Tibial nerve (tissue), 4 donors: Measurements from ENCODE around the gene MAMSTR. TPM values are rescaled to one million over a fixed set of nuclear protein-coding genes. Genes with fewer than 3 reads are reported as not detected.
"Not testable (repeated sequence)": the region's sequence is repeated elsewhere in the genome, so short reads cannot be mapped to it uniquely, and the experiment has no call there.

Source experiments
- DNase-seq, 2 donors: peaks; one replicate each; pipeline ENCODE4 v3.0.0-alpha.2; 2019; ENCODE audit warnings: low spot score in 2 of 2
- H3K27ac ChIP-seq, 4 donors: fragments of 200-600 bp; sonication (generic) in 3 of 4; one replicate each; pipeline ENCODE4 v1.5.1; 2017 to 2019; ENCODE audit warnings: mild to moderate bottlenecking in 1 of 4
- H3K27me3 ChIP-seq, 2 donors: fragments of 200-600 bp; sonication (generic) in 1 of 2; one replicate each; pipeline versions ENCODE4 v1.5.1 to v1.6.0; 2017 to 2019
- H3K36me3 ChIP-seq, 3 donors: fragments of 200-600 bp; sonication (generic); one replicate each; pipeline ENCODE4 v1.5.1; 2018 to 2019
- H3K4me1 ChIP-seq, 4 donors: fragments of 200-600 bp; sonication (generic) in 3 of 4; one replicate each; pipeline ENCODE4 v1.5.1; 2017 to 2019
- H3K4me3 ChIP-seq, 4 donors: fragments of 200-600 bp; sonication (generic) in 3 of 4; one replicate each; pipeline ENCODE4 v1.5.1; 2017 to 2019; ENCODE audit warnings: mild to moderate bottlenecking in 1 of 4, moderate library complexity in 1 of 4
- H3K9me3 ChIP-seq, 4 donors: fragments of 200-600 bp; sonication (generic) in 3 of 4; one replicate each; pipeline ENCODE4 v1.5.1; 2017 to 2019
- CTCF ChIP-seq, 5 experiments: fragments of 200-600 bp in 3 of 5; fragments of 450-650 bp in 2 of 5; sonication (generic) in 3 of 5; IDR thresholded peaks; one replicate each; pipeline ENCODE4 v1.5.1; 2016 to 2019; ENCODE audit warnings: antibody characterized with exemption in 5 of 5, mild to moderate bottlenecking in 3 of 5, moderate library complexity in 2 of 5
- EP300 ChIP-seq, 2 donors: sonication (generic); formaldehyde crosslinking; IDR thresholded peaks; one replicate each; pipeline ENCODE4 v1.6.1; 2017; ENCODE audit warnings: antibody characterized with exemption in 2 of 2, mild to moderate bottlenecking in 1 of 2
- POLR2A ChIP-seq, 2 donors: fragments of 450-650 bp; IDR thresholded peaks; one replicate each; pipeline ENCODE4 v1.6.1; 2017; ENCODE audit warnings: antibody characterized with exemption in 2 of 2, mild to moderate bottlenecking in 2 of 2, moderate library complexity in 2 of 2
- WGBS, 2 donors: methylation state at CpG; one replicate each; pipeline ENCODE4 v1.1.5; 2018; 5-methylcytosine and 5-hydroxymethylcytosine counted together
- total RNA-seq, 4 donors: library from RNA; depleted of rRNA; stranded (reverse); fragments of >200 nt; gene quantifications; one replicate each; pipeline ENCODE4 v1.1.0, GENCODE V29; 2016

Gene MAMSTR
- total RNA-seq, 4 donors from 2014 or later, result 2.7 to 7.2 (median 5.9) TPM

- TF ChIP-seq CTCF (IDR thresholded peaks at IDR 0.05), result no peak
- TF ChIP-seq EP300 (IDR thresholded peaks at IDR 0.05), result no peak
- no peak for TF ChIP-seq POLR2A (IDR thresholded peaks at IDR 0.05)
- 7 to 14% methylated on average over 31 to 33 of the region's 34 CpGs for WGBS, 2 donors
- Histone ChIP-seq H3K9me3 (no peaks in the 10 kb centered on the region), H3K27me3 (peaks cover 0 to 21% of the 10 kb centered on the region in 2 donors), H3K4me3 (peak overlapping the region in 3 of 4 donors; percentile 4 to 20 (median 17)), H3K27ac (peak overlapping the region in 1 of 4 donors; percentile 68), H3K36me3 (peaks cover 0 to 20% (median 0%) of the 10 kb centered on the region in 3 donors), H3K4me1 (peaks cover 0 to 12% (median 2%) of the 10 kb centered on the region in 4 donors)
- DNase-seq, result no peak
Observed at GRCh38 chr19:48696353-48697010, 23.0 kb downstream of the MAMSTR start.

GRCh38 chr19:48695743-48696352 lies 23.7 kb downstream of the MAMSTR start, which contains the start of gene FUT2:
Gene FUT2, plus strand, starts transcription at chr19:48695971. Its CDS starts 6,986 bp downstream, at chr19:48702957.
- peaks cover 0 to 12% (median 2%) of the 10 kb centered on the region in 4 donors for H3K4me1 ChIP-seq
- peak within 1 kb of the TSS in 1 of 4 donors; percentile 68 for H3K27ac ChIP-seq
- no peak for DNase-seq
- TF ChIP-seq EP300 (IDR thresholded peaks at IDR 0.05) (no peak), POLR2A (IDR thresholded peaks at IDR 0.05) (no peak), CTCF (IDR thresholded peaks at IDR 0.05) (no peak)
- peaks cover 0 to 21% of the 10 kb centered on the region in 2 donors for H3K27me3 ChIP-seq
- H3K4me3 ChIP-seq, result peak within 1 kb of the TSS in 3 of 4 donors; percentile 4 to 20 (median 17)
- WGBS, 2 donors, result 42 to 45% methylated on average over 13 to 16 of the region's 16 CpGs
- peaks cover 0 to 14% (median 0%) of the 10 kb centered on the region in 3 donors for H3K36me3 ChIP-seq
- no peaks in the 10 kb centered on the region for H3K9me3 ChIP-seq

GRCh38 chr19:48693629-48694028 lies 25.9 kb downstream of the MAMSTR start:
- H3K9me3 ChIP-seq, H3K27ac ChIP-seq, H3K4me3 ChIP-seq, DNase-seq: not testable (repeated sequence)
- Histone ChIP-seq H3K27me3 (peaks cover 0 to 21% of the 10 kb centered on the region in 2 donors), H3K4me1 (peaks cover 0 to 12% (median 2%) of the 10 kb centered on the region in 4 donors), H3K36me3 (peaks cover 0 to 13% (median 0%) of the 10 kb centered on the region in 3 donors)
- 77 to 89% methylated on average over 9 of the region's 9 CpGs for WGBS, 2 donors

- Histone ChIP-seq H3K4me3 (no peak overlapping the region), H3K27me3 (no peaks in the 10 kb centered on the region), H3K9me3 (no peaks in the 10 kb centered on the region), H3K27ac (no peak overlapping the region), H3K4me1 (peaks cover 0 to under 1% (median 0%) of the 10 kb centered on the region in 4 donors), H3K36me3 (peaks cover 0 to 13% (median 0%) of the 10 kb centered on the region in 3 donors)
- 68 to 71% methylated on average over 7 of the region's 7 CpGs for WGBS, 2 donors
- DNase-seq, result no peak
- no peak for TF ChIP-seq EP300 (IDR thresholded peaks at IDR 0.05)
- no peak for TF ChIP-seq CTCF (IDR thresholded peaks at IDR 0.05)
- TF ChIP-seq POLR2A (IDR thresholded peaks at IDR 0.05), result no peak
Observed at GRCh38 chr19:48689449-48689848, 30.1 kb downstream of the MAMSTR start.

- Histone ChIP-seq H3K27ac (no peak overlapping the region), H3K4me1 (peaks cover 0 to 13% (median 0%) of the 10 kb centered on the region in 4 donors), H3K27me3 (no peaks in the 10 kb centered on the region), H3K9me3 (no peaks in the 10 kb centered on the region), H3K36me3 (peaks cover 0 to 6% (median 0%) of the 10 kb centered on the region in 3 donors), H3K4me3 (no peak overlapping the region)
- 86 to 96% methylated on average over 2 to 3 of the region's 3 CpGs for WGBS, 2 donors
- TF ChIP-seq POLR2A (IDR thresholded peaks at IDR 0.05) (no peak), CTCF (IDR thresholded peaks at IDR 0.05) (no peak), EP300 (IDR thresholded peaks at IDR 0.05) (no peak)
- DNase-seq, result no peak
Observed at GRCh38 chr19:48687776-48688175, 31.7 kb downstream of the MAMSTR start.

GRCh38 chr19:48686637-48687036 lies 32.9 kb downstream of the MAMSTR start:
- H3K9me3 ChIP-seq, H3K27ac ChIP-seq, H3K27me3 ChIP-seq, H3K36me3 ChIP-seq, H3K4me3 ChIP-seq, DNase-seq: not testable (repeated sequence)
- peaks cover 0 to 13% (median 0%) of the 10 kb centered on the region in 4 donors for H3K4me1 ChIP-seq
- 94% methylated on average over 7 of the region's 7 CpGs for WGBS, 2 donors
